ENCODE data around the gene ACTN4. TPM values are rescaled to one million over a fixed set of nuclear protein-coding genes. Genes with fewer than 3 reads are reported as not detected.
"Not testable (repeated sequence)": the region's sequence is repeated elsewhere in the genome, so short reads cannot be mapped to it uniquely, and the experiment has no call there.

ACTN4 gene
- 294 TPM for polyA plus RNA-seq (2013, experiment 1 of 2)
- 302 TPM for polyA plus RNA-seq (2013, experiment 2 of 2)

DNA sequence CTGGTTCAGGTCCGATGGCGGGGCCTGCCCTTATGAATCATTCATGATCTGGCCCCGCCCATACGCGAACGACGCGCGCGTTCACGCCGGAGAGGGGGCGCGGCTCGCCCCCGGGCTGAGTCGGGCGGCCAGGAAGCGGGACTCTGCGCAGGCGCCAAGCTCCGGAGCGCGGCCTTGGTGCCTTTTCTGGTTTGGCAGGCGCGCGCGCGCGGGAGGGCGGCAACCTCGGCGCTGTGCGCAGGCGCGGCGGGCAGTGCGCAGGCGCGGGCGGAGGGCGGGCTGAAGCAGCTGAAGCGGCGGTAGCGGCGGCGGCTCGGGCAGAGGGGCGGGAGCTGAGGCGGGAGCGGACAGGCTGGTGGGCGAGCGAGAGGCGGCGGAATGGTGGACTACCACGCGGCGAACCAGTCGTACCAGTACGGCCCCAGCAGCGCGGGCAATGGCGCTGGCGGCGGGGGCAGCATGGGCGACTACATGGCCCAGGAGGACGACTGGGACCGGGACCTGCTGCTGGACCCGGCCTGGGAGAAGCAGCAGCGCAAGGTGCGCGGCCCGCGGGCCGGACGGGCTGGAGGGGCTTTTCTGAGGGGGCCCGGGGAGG is at the start of gene ACTN4:
ACTN4 (plus strand) TSS at position 282 of the 598 bp plus-strand sequence; CDS start at position 379, 97 bp downstream.
- Histone ChIP-seq H3K36me3 (ENCODE audit: control insufficient read depth, insufficient read depth, low read length) (no peaks in the 10 kb centered on the region), H3K4ac (ENCODE audit: low read depth, low read length) (peak within 1 kb of the TSS; percentile 74), H2AK5ac (ENCODE audit: low read length) (peak within 1 kb of the TSS; percentile 69), H4K8ac (ENCODE audit: low read depth, low read length) (peak within 1 kb of the TSS; percentile 3), H4K5ac (ENCODE audit: low read length) (no peak within 1 kb of the TSS), H3K4me3 (ENCODE audit: low read length) (peak within 1 kb of the TSS; percentile 99), H3K4me2 (ENCODE audit: low read length) (peak within 1 kb of the TSS; percentile 97), H2BK15ac (replicated peaks; ENCODE audit: low read depth) (no peak within 1 kb of the TSS), H3K9ac (ENCODE audit: low read length) (peak within 1 kb of the TSS; percentile 99), H3K4me1 (ENCODE audit: control insufficient read depth, low read depth, low read length) (peaks cover 11% of the 10 kb centered on the region), H3K23ac (ENCODE audit: low read length) (peak within 1 kb of the TSS; percentile 98), H3K79me2 (ENCODE audit: control insufficient read depth, insufficient read depth, low read length) (peaks cover 50% of the 10 kb centered on the region), H3K27me3 (ENCODE audit: insufficient read depth, low read length, poor library complexity) (no peaks in the 10 kb centered on the region), H3K27ac (ENCODE audit: low read depth, low read length) (peak within 1 kb of the TSS; percentile 83), H2BK120ac (ENCODE audit: low read depth, low read length) (no peak within 1 kb of the TSS), H3K56ac (ENCODE audit: low read length) (peak within 1 kb of the TSS; percentile 100), H3K18ac (ENCODE audit: low read length) (peak within 1 kb of the TSS; percentile 75), H3K79me1 (ENCODE audit: low read length) (no peaks in the 10 kb centered on the region), H2BK5ac (ENCODE audit: low read length) (peak within 1 kb of the TSS; percentile 67)
- DNase-seq, result peak; percentile 98
- no CpG with 5 or more reads among the region's 77 CpGs for WGBS (ENCODE audit: extremely low coverage, insufficient coverage, low lambda C conversion rate)

DNA sequence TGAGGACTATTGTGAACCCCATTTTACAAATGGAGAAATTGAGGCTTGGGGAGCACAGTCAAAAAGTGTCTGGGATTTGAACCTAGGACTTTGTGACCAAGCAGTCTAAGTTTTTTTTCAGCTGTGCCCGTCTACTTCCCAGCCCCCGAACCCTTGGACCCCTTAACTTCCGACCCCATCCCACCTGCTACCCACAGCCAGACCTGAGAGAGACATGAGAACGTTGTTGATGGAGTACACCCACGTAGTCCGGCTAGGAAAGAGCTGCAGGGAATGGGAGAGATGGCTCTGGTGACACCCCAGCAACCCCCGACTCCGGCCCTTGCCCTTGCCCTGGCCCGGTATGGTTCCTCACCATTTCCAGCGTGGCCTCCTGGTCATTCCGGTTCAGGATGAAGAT is 47.7 kb upstream of the ACTN4 start:
- H3K23ac ChIP-seq (ENCODE audit: low read length), result no peak overlapping the region
- no peaks in the 10 kb centered on the region for H3K79me2 ChIP-seq (ENCODE audit: control insufficient read depth, insufficient read depth, low read length)
- H3K27ac ChIP-seq (ENCODE audit: low read depth, low read length), result no peak overlapping the region
- no peak overlapping the region for H2BK15ac ChIP-seq (replicated peaks; ENCODE audit: low read depth)
- H3K79me1 ChIP-seq (ENCODE audit: low read length), result no peaks in the 10 kb centered on the region
- H3K27me3 ChIP-seq (ENCODE audit: insufficient read depth, low read length, poor library complexity), result no peaks in the 10 kb centered on the region
- H3K4ac ChIP-seq (ENCODE audit: low read depth, low read length), result no peak overlapping the region
- no peak overlapping the region for H2BK5ac ChIP-seq (ENCODE audit: low read length)
- no peaks in the 10 kb centered on the region for H3K4me1 ChIP-seq (ENCODE audit: control insufficient read depth, low read depth, low read length)
- no peak overlapping the region for H3K18ac ChIP-seq (ENCODE audit: low read length)
- H2AK5ac ChIP-seq (ENCODE audit: low read length), result no peak overlapping the region
- no peak overlapping the region for H2BK120ac ChIP-seq (ENCODE audit: low read depth, low read length)
- no peak for DNase-seq
- no peaks in the 10 kb centered on the region for H3K36me3 ChIP-seq (ENCODE audit: control insufficient read depth, insufficient read depth, low read length)
- H3K9ac ChIP-seq (ENCODE audit: low read length), result no peak overlapping the region
- no peak overlapping the region for H3K4me2 ChIP-seq (ENCODE audit: low read length)
- WGBS (ENCODE audit: extremely low coverage, insufficient coverage, low lambda C conversion rate), result no CpG with 5 or more reads among the region's 11 CpGs
- H3K56ac ChIP-seq (ENCODE audit: low read length), result no peak overlapping the region
- H3K4me3 ChIP-seq (ENCODE audit: low read length), result no peak overlapping the region
- no peak overlapping the region for H4K8ac ChIP-seq (ENCODE audit: low read depth, low read length)
- no peak overlapping the region for H4K5ac ChIP-seq (ENCODE audit: low read length)

DNA sequence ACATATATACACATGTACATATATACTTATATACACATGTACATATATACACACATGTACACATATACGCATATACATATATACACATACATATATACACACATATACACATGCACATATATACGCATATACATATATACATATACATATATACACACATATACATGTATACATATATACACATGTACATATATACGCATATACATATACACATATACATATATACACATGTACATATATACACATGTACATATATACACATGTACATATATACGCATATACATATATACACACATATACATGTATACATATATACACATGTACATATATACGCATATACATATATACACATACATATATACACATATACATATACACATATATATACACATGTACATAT is 44.6 kb upstream of the ACTN4 start:
- not testable (repeated sequence) for DNase-seq; H3K9ac ChIP-seq (ENCODE audit: low read length); H3K79me1 ChIP-seq (ENCODE audit: low read length); H3K27me3 ChIP-seq (ENCODE audit: insufficient read depth, low read length, poor library complexity); H2BK120ac ChIP-seq (ENCODE audit: low read depth, low read length); H3K4me3 ChIP-seq (ENCODE audit: low read length); H3K36me3 ChIP-seq (ENCODE audit: control insufficient read depth, insufficient read depth, low read length); H3K4me2 ChIP-seq (ENCODE audit: low read length); H3K27ac ChIP-seq (ENCODE audit: low read depth, low read length); H4K8ac ChIP-seq (ENCODE audit: low read depth, low read length); H3K4ac ChIP-seq (ENCODE audit: low read depth, low read length); H2AK5ac ChIP-seq (ENCODE audit: low read length); H3K23ac ChIP-seq (ENCODE audit: low read length); H2BK5ac ChIP-seq (ENCODE audit: low read length); H3K79me2 ChIP-seq (ENCODE audit: control insufficient read depth, insufficient read depth, low read length); H4K5ac ChIP-seq (ENCODE audit: low read length); H3K18ac ChIP-seq (ENCODE audit: low read length); H3K56ac ChIP-seq (ENCODE audit: low read length); H3K4me1 ChIP-seq (ENCODE audit: control insufficient read depth, low read depth, low read length); H2BK15ac ChIP-seq (replicated peaks; ENCODE audit: low read depth)
- 49% methylated on average over 2 of the region's 5 CpGs for WGBS (ENCODE audit: extremely low coverage, insufficient coverage, low lambda C conversion rate)

DNA sequence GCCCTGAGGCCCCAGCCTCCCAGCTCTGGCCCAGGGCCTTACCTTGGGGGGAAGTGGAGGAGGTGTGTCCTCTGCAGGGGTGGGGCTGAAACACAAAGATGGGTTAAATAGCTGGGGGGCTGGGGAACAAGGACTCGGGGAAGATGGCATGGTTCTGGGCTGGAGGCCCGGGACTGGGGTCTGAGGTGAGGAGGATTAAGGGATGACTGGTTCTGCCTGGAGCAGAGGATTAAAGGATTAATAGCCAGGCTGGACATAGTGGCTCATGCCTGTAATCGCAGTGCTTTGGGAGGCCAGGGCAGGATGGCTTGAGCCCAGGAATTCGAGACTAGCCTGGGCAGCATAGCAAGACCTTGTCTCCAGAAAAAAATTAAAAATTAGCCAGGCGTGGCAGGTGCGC is 41.3 kb upstream of the ACTN4 start:
- no peak for DNase-seq
- H3K18ac ChIP-seq (ENCODE audit: low read length), result no peak overlapping the region
- no peak overlapping the region for H3K23ac ChIP-seq (ENCODE audit: low read length)
- H3K27ac ChIP-seq (ENCODE audit: low read depth, low read length), result no peak overlapping the region
- no peaks in the 10 kb centered on the region for H3K27me3 ChIP-seq (ENCODE audit: insufficient read depth, low read length, poor library complexity)
- H2BK5ac ChIP-seq (ENCODE audit: low read length), result no peak overlapping the region
- H2AK5ac ChIP-seq (ENCODE audit: low read length), result no peak overlapping the region
- H2BK15ac ChIP-seq (replicated peaks; ENCODE audit: low read depth), result no peak overlapping the region
- H3K4ac ChIP-seq (ENCODE audit: low read depth, low read length), result no peak overlapping the region
- H3K79me1 ChIP-seq (ENCODE audit: low read length), result no peaks in the 10 kb centered on the region
- no peak overlapping the region for H3K4me2 ChIP-seq (ENCODE audit: low read length)
- no peak overlapping the region for H3K4me3 ChIP-seq (ENCODE audit: low read length)
- WGBS (ENCODE audit: extremely low coverage, insufficient coverage, low lambda C conversion rate), result no CpG with 5 or more reads among the region's 6 CpGs
- no peak overlapping the region for H3K56ac ChIP-seq (ENCODE audit: low read length)
- no peaks in the 10 kb centered on the region for H3K79me2 ChIP-seq (ENCODE audit: control insufficient read depth, insufficient read depth, low read length)
- no peak overlapping the region for H2BK120ac ChIP-seq (ENCODE audit: low read depth, low read length)
- H4K5ac ChIP-seq (ENCODE audit: low read length), result no peak overlapping the region
- H3K4me1 ChIP-seq (ENCODE audit: control insufficient read depth, low read depth, low read length), result no peaks in the 10 kb centered on the region
- H4K8ac ChIP-seq (ENCODE audit: low read depth, low read length), result no peak overlapping the region
- no peaks in the 10 kb centered on the region for H3K36me3 ChIP-seq (ENCODE audit: control insufficient read depth, insufficient read depth, low read length)
- H3K9ac ChIP-seq (ENCODE audit: low read length), result no peak overlapping the region

DNA sequence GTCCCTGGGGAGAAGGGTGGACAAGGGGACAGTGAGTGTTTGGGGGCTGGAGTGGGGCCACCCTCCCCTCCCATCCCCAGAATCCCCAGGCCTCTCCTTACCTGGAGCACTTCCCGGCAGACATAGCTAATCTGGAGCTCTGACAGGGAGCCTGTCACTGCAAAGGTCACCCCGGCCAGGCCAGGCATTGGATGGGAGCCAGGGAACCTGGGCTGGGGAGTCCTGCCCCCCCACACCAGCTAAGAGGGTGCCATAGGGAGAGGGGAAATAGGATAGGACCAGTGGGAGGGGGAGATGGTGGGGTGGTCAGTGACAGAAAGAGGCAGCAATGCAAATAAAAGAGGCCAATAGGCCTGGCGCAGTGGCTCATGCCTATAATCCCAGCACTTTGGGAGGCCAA is 33.2 kb upstream of the ACTN4 start:
- no peak overlapping the region for H2AK5ac ChIP-seq (ENCODE audit: low read length)
- H2BK120ac ChIP-seq (ENCODE audit: low read depth, low read length), result no peak overlapping the region
- no peak overlapping the region for H3K4me2 ChIP-seq (ENCODE audit: low read length)
- H3K18ac ChIP-seq (ENCODE audit: low read length), result no peak overlapping the region
- no peak overlapping the region for H3K4me3 ChIP-seq (ENCODE audit: low read length)
- no peak overlapping the region for H3K23ac ChIP-seq (ENCODE audit: low read length)
- no peak overlapping the region for H2BK15ac ChIP-seq (replicated peaks; ENCODE audit: low read depth)
- no peak overlapping the region for H3K4ac ChIP-seq (ENCODE audit: low read depth, low read length)
- H3K9ac ChIP-seq (ENCODE audit: low read length), result no peak overlapping the region
- H4K8ac ChIP-seq (ENCODE audit: low read depth, low read length), result no peak overlapping the region
- H3K4me1 ChIP-seq (ENCODE audit: control insufficient read depth, low read depth, low read length), result peaks cover 3% of the 10 kb centered on the region
- H3K79me2 ChIP-seq (ENCODE audit: control insufficient read depth, insufficient read depth, low read length), result peaks cover 3% of the 10 kb centered on the region
- H3K27me3 ChIP-seq (ENCODE audit: insufficient read depth, low read length, poor library complexity), result no peaks in the 10 kb centered on the region
- H2BK5ac ChIP-seq (ENCODE audit: low read length), result no peak overlapping the region
- no peak overlapping the region for H4K5ac ChIP-seq (ENCODE audit: low read length)
- no peak overlapping the region for H3K56ac ChIP-seq (ENCODE audit: low read length)
- no peaks in the 10 kb centered on the region for H3K36me3 ChIP-seq (ENCODE audit: control insufficient read depth, insufficient read depth, low read length)
- peaks cover 4% of the 10 kb centered on the region for H3K79me1 ChIP-seq (ENCODE audit: low read length)
- no peak for DNase-seq
- WGBS (ENCODE audit: extremely low coverage, insufficient coverage, low lambda C conversion rate), result no CpG with 5 or more reads among the region's 3 CpGs
- no peak overlapping the region for H3K27ac ChIP-seq (ENCODE audit: low read depth, low read length)
